Measurements from ENCODE around the gene PSORS1C1.

DNA sequence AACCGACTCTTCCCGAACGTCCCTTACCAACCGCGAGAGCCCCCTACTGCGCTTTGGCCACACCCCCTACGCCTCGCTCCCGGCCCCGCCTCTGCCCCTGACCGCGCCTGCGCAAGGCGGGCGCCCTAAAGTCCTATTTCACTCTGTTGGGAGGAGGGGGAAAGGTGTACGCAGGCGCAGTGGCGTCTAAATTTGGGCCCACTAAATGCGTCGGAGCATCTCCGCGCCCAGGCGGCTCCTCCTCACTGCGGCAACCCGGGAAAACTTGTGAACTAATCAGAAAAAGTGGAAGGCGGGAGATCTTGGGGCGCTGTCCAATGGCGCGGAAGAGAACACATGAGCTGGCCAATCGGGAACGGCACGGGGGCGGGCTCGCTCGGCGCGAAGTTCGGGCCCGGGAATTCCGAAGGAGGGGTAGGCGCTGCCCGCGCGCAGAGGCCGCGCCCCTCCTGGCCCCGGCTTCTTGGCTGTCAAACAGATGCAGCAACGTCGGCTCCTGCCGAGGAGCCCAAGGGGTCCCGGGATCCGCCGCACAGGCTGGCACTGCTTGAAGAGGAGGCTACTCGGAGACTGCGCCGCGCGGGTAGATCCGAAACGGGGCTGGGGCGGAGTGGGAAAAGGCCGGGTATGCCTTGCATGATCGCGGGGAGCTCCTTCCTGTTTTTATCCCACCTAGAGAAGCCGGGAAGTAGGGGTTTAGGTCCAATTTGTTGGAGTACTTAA, 43.7 kb downstream of the PSORS1C1 start, which contains the start of gene TCF19:
- TF ChIP-seq FOXM1 (IDR thresholded peaks at IDR 0.05; ENCODE audit: borderline replicate concordance), result no peak
- TF ChIP-seq SUZ12 (IDR thresholded peaks at IDR 0.05), result no peak
- no peak for TF ChIP-seq NFRKB (IDR thresholded peaks at IDR 0.05)
- no peak for TF ChIP-seq TARDBP (IDR thresholded peaks at IDR 0.05)
- TF ChIP-seq LEF1 (IDR thresholded peaks at IDR 0.05; ENCODE audit: borderline replicate concordance), result no peak
- no peak for TF ChIP-seq BHLHE40 (IDR thresholded peaks at IDR 0.05; ENCODE audit: borderline replicate concordance)

Measured in HEK293T (cell line).